Stimulated activated CD8-positive, alpha-beta memory T cell treated with anti-CD3 and anti-CD28 coated beads, Interleukin-2, amount 100 ng/mL, for 1 hour (primary cell): ENCODE results near the gene RTEL1.

Source experiments
- DNase-seq, 2 donors: peaks; one replicate each; pipeline ENCODE4 v3.0.0-alpha.2; 2020; ENCODE audit warnings: low read depth in 2 of 2

The RTEL1 gene

DNA sequence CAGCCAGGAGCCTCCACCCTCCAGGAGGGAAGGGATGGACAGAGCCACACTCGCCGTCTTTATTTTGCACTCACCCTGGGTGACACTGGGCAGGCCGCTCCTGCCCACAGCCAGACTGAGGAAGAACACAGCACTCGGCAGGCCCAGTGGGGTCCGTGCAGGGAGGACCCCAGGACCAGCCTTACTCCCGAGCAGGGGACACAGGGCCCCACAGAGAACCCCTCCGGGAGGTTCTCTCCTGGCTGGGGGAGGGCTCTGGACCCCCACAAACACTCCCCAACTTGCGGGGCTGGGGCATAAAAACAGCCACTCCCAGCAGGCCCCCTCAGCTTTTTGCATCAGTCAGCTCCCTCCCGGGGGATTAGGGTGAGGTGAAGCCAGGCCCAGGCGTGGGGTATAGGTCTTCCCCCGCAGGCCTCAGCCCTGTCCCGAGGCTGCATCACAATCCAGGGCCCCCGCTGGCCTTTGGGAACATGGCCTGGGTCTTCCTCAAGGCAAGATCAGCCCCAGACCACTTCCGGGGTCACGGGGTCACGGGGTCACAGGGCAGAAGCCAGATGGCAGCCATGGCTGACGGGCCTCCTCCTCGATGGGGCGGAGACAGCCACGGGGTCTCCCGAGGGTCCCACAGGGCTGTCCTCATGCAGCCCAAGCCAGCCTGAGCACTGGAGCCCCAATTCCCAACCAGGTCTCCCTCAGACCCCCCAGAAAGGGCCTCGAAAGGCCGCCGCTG, 41.5 kb downstream of the RTEL1 start:
- no peak for DNase-seq

DNA sequence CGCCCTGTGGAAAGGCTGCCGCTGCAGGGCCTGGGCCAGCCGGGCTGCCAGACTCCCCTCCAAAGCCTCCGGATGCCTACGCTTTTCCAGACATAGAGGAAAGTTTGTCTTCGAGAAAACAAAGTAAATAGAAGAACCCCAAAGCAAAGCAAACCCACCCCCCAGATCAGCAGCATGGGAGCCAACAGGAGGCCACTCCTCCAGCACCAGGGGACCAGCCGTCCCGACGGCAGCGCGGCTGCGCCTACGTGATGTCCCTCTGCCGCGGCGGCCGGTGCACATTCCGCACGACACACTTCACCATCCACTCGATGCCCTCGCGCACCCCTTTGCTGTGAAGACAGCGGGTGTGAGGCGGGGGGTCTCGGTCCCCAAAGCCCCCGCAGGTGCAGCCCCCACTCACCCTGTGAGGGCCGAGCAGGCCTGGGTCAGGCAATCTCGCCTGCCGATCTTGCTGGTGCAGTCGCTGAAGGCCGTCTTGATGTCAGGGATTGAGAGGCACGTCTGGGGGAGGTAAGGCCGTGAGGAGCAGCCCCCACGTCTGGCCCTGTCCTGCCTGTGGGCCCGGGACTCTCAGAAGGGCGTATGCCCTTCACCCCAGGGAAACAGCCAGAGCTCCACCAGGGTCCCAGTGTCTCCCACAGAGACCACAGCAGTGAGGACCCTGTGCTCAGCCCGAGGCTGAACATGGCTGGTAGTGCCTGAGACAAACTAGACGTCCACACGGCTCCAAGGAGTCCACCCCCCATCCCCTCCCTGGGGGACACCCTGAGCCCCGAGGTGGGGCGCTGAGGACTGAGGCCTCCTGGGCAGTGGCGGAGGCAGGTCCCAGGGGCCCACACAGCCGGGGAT, 42.3 kb downstream of the RTEL1 start:
- no peak for DNase-seq

DNA sequence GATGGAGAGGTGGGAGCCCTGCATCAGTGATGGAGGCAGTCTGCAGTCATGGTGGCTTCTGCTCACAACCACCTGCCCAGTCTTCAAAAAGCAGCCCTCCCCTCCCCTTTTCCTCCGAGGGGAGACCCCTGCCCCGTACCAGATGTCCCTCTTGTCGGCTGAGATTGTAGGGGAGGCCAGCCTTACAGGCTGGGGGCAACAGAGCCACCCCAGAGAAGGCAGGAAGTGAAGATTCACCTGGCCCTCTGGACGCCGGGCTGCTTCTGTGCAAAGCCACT, 42.9 kb downstream of the RTEL1 start:
- DNase-seq: no peak

DNA sequence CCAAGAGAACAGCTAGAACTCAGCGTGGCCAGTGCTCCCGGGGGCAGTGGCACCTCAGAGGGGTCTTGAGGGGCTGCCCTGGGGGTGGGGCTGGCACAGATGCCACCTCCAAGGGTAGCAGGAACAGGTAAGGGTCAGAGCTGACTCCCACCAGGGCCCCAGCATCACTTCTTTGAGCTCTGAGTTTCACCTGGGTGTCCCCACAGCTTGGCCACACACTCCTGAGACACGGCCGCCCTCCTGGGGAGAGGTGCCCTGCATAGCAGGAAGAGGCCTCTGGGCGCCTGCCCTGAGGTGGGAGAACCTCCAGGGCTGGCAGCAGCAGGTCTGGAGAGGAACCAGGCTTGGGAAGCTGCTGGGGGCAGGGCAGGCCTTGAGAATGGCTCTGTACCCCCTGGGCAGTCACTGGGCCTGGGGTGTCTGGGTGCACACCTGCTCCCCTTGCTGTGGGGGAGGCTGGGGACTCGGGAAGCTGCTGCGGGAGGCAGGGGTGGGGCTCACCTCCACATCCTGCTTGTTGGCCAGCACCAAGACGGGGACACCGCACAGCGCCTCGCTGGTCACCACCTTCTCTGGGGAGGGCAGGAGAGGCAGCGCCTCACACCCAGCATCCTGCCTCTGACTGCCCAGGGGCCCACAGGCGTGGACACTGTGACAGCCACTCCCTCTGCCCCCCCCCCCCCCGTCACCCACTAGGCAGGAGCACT, 43.4 kb downstream of the RTEL1 start:
- no peak for DNase-seq

DNA sequence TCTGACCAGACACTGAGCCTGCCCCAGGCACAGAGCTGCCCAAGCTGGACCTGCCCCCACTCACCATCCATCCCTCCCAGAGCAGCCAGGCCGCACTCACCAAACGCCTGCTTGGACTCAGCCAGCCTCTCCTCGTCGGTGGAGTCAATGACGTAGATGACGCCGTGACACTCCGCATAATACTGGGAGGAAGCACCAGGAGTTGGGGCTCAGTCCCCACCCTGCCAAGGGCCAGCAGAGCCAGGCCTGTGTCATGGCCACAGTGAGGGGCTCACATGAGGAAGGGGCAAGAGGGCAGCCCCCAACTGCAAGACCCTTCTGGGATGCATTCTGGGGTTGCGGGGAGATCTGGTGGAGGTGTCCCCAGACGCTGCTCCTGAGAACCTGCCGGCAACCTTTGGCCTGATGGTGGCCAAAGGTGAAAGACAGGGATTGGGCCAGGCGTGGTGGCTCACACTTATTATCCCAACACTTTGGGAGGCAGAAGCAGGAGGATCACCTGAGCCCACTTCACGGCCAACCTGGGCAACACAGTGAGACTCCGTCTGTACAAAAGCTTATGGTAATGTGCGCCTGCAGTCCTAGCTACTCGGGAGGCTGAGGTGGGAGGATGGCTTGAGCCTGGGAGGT, 44.0 kb downstream of the RTEL1 start:
- no peak for DNase-seq

DNA sequence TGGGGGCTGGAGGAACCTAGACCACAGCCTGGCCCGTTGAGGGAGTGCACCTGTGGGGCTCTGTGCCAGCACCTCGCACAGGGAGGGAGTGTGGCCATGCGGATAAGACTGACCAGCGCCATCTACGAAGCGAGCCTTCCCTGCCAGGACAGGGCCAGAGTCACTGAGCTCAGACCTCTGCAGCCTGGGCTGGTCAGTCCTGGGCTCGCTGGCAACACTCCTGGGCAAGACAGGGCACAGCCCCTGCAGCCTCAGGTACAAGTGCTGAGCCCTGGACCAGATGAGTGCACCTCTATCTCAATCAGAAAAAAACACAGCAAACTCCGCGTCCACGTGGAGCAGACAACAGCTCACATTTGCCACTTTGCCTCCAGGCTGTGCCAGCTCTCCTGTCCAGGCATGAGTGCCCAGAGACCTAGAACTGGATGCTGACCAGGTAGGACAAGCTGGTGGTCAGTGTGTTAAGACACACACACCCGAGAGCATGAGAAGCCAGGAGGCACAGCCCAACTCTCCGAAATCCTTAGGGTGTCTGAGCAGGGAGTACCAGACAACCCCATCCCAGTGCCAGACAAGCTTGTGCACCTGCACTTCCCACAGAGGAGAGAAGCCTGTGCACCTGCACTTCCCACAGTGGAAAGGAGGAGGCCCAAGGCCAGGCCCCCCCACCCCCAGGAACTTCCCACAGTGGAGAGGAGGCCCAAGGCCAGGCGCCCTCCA, 44.8 kb downstream of the RTEL1 start:
- DNase-seq: no peak

DNA sequence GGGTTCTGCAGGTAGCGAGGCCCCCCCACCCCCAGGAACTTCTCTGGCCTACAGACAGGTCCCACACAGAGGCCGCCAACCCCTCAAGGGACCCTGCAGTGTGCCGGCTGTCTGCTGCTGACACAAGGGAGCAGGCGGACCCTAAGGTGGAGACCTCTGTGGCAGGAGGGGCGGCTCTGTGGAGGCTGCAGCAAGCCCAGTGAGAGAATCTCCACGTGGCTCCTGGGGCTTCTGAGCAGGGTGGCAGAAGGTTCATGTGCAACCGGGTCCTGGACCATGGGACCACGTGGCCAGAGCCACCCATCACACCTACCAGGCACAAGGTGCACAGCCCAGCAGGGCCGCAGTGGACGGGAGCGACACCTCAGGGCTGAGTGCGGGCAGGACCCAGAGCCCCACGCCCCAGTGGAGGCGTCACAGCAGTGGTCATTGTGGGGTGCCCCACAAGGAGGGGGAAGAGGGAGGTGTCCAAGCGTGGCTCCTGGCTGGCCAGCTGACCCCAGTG, 45.4 kb downstream of the RTEL1 start:
- no peak for DNase-seq

DNA sequence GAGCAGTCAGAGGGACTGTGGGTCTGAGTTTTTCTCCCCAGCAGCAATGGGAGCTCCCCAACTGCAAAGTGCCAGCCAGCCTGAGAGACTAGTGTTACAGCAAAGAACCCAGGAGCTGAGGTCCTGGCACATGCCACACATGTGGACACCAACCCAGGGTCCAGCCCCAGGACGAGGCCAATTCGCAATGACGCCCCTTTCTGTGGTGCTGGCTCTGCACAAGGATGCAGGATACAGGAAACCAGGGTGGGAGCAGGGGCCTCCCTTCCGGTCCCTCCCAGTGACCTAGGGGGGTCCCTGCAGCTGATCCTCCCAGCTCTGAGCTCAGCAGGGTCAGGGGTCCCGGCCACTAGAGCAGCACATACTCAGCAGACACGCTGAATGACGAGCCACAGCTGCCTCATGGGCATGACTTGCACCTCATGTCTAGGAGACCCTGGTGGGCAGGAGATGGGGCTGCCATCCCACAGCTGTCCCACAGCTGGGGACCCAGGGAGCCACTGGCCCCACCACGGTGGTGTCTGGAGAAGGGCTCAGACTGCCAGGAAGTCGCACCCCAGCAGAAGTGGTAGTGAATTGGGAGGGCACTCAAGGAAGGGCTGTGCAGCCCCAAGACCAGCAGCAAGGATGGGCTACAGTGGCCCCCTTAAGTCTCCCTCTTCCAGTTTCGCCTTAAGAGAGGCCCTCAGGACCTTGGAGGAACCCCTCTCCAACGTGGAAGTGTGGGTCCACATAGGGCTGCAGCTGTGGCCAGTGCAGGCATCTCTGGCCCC, 46.0 kb downstream of the RTEL1 start:
- DNase-seq: no peak

DNA sequence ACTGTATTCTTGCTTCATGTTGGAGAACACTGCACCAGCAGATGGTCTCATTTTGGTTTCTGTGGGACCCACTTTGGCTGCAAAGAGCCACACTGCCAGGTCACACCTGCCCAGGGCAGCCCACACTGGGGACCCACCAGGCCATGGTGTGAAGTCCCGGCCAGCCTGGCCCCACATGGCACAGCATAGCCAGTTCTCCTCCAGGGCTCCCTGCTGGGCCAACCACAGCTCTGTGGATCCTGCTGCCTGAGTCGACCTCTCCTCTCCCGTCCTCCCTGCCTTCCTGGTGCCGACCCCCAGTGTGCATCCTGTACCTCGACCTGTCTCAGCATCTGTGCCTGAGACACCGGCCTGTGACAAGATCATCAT, 46.6 kb downstream of the RTEL1 start:
- no peak for DNase-seq

DNA sequence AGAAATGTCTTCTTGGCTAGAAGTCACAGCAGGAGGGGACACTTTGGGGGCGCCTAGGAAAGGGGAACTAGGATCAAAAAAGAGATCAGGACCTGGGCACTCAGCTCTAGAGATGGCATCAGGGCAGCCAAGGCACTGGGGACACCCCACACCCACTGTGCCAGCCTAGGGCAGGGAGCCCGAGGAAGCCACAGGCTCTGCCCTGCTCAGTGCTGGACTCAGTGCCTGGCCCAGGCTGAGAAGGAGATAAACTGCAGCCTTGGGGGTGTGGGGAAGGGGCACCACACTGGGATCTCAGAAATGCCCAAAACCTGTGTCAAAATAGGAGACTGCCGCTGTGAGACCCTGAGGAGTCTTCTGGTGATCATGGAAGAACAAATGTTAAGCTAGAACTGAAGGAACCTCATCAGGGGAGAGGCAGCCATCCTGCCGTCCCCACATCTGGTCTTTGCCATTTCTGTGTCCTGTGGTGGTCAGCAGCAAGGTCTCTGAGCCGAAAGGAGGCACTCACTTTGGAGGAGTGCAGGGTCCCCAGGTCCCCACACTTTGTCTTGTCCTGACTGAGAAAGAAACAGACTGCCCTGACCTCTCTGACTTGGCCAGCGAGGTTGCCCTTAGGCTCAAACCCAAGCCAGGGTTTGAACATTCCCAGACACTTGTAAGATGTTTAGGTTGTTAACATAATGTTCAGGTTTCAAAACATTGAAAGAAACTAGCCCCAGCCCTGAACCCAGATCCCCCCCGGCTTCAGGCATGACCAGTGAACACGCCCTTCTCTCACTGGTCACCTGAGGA, 47.3 kb downstream of the RTEL1 start:
- DNase-seq: no peak

DNA sequence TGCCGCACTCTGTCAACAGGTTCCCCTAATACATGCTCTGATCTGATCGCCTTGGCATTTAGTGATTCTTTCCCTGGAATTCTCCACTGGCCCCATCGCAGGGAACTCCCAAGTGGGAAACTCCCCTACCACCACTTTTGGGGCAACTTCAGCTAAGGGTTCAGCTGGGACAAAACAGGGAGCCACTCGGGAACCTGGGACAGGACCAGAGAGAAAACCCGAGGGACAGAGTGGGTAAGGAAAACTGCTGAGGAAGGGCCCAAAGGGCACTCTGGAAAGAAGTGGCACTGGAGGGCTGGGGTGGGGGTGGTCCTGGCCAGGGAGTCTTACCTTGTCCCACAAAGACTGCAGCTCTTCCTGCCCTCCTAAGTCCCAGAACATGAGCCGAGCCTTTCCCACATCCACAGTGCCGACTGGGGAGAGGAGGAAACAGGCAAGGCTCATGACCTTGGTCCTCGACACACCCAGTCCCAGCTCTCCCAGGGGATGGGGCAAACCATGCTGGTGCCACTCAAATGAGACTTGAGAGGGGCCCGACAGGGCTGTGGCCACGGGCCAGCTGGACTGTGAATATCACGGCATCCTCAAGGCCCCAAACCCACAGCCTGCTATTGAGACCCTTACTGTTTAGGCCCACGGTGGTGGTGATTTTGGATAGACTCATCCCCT, 48.0 kb downstream of the RTEL1 start:
- no peak for DNase-seq

DNA sequence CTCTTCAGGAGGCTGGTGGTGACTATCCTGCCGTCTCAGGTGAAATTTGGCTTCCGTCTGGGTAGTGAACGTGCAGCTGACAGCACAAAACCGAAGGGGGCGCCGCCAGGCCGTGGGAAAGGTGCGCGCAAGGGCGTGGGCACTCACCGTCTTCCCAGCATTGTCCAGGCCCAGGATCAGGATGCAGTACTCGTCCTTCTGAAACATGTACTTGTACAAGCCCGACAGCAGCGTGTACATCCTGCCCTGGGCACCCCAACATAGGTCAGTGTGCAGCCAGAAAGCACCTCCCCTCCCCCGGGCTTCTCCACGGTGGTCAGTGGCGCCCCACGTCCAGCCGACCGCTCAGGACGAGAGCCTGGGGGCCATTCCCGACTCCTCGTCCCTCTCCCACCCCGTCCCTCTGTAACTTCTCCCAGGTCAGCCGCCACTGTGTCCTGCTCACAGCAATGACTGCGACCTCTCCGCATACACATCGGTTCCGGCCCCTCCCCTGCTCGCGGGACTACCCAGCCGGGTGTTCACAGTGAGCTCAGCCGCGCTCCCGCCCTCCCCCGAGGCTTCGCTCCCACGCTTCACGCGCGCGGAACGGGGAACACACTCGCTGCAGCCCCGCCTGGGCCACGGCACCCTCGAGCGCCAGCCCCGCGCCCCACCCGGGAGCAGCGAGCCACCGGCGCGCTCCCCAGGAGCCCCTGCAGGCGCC, 48.9 kb downstream of the RTEL1 start:
- no peak for DNase-seq

DNA sequence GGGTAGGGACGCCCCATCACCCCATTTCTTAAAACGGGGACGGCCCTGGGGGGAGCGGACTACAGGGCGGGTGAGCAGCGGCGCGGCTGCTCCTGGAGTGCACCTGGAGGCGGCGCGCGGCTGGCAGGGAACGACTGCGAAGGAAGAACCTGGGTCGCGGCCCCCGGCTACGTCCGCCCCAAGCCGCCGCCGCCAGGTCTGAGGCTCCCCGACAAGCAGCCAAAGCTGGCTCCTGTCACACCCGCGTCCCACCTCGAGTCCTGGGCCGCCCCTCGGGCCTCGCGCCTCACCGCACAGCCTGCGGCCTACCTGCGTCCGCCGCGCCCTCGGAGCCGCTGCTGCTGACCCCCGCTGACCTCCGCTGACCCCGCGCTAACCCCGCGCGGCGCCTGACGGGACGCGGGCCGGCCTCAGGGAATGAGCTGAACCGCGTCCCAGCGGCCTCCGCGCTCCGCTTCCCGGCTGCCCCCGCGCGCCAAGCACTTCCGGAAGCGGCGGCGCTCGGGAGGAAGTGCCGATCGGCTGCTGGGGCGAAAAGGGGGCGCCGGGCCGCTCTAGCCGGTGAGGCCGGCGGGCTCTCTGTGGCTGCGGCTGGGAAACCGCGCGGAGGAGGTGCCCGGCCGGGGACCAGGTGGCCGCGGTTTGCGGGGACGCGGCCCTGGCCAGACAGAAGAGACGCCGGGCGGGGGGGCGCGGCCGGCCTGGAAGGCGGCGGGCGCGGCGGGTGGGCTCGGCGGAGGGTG, 49.6 kb downstream of the RTEL1 start, which contains the start of the genes ARFRP1 and ZGPAT:
Gene ARFRP1, minus strand, starts transcription at position 419 of the 743 bp plus-strand sequence. CDS start 885 bp downstream, outside the sequence.
Gene ZGPAT, plus strand, starts transcription at position 482 of the 743 bp plus-strand sequence. CDS start 542 bp downstream, outside the sequence.
- peak; percentile 71 to 74 for DNase-seq

DNA sequence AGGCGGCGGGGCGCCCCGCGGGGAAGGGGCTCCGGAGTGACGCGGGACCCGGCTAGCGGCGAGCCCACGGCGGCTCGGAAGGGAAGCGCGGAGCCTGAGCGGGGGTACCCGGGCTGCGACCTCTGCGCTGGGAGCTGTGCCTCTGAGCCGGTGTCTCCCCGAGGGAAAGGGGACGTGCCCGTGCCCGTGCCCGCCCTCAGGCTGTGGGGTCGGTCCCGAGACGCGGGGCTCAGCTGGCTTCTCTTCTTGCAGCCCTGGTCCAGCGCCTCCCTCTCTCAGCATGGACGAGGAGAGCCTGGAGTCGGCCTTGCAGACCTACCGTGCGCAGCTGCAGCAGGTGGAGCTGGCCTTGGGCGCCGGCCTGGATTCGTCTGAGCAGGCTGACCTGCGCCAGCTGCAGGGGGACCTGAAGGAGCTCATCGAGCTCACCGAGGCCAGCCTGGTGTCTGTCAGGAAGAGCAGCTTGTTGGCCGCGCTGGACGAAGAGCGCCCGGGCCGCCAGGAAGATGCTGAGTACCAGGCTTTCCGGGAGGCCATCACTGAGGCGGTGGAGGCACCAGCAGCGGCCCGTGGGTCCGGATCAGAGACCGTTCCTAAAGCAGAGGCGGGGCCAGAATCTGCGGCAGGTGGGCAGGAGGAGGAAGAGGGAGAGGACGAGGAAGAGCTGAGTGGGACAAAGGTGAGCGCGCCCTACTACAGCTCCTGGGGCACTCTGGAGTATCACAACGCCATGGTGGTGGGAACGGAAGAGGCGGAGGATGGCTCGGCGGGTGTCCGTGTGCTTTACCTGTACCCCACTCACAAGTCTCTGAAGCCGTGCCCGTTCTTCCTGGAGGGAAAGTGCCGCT, 50.4 kb downstream of the RTEL1 start:
- DNase-seq: no peak

DNA sequence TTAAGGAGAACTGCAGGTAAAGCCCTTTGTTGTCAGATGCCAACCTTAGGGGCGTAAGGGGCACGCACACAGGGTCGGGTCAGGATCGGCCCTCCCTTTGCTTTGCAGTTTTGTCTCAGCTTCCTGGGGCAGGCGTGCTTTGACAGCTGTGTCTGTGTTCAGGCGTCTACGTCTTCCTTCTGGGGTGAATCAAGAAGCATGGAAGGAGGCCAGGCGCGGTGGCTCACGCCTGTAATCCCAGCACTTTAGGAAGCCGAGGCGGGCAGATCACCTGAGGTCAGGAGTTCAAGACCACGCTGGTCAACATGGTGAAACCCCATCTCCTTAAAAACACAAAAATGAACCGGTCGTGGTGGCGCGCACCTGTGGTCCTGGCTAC, 51.0 kb downstream of the RTEL1 start:
- no peak for DNase-seq

DNA sequence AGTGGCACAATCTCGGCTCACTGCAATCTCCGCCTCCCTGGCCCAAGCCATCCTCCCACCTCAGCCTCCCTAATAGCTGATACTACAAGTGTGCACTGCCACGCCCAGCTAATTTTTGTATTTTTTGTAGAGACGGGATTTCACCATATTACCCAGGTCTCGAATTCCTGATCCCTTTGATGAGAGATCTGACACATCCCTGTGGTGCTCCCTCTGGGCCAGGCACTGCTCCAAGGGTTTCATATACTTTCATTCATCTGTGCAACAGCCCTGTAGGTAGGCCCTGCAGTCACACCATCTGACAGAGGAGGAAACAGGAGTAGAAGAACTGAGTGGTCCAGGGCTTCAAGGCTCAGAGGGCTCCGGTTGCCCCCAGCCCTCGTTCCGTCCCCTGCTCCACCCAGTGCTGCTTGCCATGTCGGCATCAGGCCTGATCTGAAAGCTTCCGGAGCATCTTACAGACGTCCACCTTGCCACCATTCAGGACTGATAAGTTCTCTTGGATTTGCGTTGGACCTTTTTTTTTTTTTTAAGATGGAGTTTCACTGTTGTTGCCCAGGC, 53.1 kb downstream of the RTEL1 start:
- no peak for DNase-seq

DNA sequence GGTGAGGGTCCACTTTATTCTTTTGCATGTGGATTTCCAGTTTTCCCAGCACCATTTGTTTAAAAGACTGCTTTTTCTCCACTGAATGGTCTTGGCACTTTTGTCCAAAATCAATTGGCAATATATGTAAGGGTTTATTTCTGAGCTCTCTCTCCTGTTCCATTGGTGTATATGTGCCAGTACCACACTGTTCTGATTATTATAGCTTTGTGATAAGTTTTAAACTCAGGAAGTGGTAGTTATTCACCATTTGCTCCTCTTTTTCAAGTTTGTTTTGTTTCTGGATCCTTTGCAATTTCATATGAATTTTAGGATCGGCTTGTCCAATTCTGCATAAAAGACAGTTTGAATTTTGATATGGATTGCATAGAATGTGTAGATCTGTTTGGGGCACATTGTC, 54.1 kb downstream of the RTEL1 start:
- DNase-seq: no peak
